Right kidney (tissue), 1 donor: ENCODE results near the gene KRTAP5-5.
"Not testable (repeated sequence)": the region's sequence is repeated elsewhere in the genome, so short reads cannot be mapped to it uniquely, and the experiment has no call there.

Source experiments
- DNase-seq: peaks from one replicate; pipeline ENCODE4 v3.0.0-alpha.2; 2016

The KRTAP5-5 gene

DNA sequence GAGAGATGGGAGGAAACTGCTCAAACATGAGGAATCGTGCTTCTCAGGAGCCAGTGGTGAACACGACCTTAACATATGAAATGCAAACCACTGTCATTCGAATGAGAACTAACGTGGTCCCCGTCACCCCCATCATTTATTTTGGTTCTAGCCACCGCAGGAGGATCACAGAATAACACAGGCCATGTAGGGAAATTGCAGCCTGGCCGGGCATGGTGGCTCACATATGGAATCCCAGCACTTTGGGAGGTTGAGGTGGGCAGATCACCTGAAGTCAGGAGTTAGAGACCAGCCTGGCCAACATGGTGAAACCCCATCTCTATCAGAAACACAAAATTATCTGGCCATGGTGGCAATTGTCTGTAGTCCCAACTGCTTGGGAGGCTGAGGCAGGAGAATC, 27.1 kb downstream of the KRTAP5-5 start:
- DNase-seq, result no peak

DNA sequence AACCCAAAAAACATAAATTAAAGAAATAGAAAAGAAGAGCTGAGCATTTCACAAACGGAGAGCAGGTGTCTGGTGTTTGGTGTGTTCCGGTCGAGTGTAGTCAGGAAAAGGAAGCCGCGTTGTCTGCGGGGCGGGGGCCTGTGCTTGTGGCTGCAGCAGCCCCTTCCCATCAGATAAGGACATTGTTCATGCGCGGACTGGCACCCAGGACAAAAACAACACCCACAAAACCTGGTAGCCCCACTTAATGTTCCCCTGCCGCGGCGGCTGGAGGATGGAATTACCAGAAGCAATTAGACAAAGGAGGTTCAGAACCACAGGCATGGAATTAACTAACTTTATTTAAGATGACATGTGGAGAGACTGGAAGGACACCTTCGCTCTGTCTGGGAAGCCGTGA, 29.9 kb downstream of the KRTAP5-5 start:
- DNase-seq, result no peak

DNA sequence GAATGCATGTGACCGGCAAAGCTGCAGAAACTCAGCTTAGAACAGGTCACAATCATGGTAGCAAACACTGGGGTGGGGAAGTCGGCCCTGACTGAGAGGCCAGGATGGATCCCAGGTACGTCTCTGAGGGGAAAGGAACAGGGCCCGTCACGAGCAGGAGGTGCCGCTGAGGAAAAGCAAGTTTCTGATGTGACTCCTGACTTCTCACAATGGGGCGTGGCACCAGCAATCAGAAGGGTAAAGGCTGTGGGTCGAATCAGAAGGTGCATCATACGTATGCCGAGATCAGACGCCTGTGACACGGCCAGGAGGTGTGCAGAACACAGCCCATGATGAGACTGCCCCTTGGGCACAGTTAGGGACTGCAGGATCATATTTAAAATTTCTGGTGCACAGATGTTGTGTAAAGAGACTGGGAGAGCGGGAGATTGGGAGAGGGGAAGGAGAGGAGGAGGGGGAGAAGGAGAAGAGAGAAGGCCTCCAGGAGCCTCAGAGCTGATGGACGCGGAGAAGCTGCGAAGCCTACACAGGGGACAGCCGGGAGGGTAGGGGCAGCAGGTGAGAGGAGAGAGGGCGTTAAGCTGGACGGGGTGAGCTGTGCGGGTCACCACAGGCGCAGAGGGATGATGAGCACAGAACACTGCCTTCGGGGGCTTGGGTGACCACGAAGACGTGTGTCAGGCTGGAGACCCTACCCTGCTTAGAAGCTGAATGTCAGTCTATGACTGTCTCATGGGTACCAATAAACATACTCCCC, 30.7 kb downstream of the KRTAP5-5 start:
- DNase-seq, result no peak

DNA sequence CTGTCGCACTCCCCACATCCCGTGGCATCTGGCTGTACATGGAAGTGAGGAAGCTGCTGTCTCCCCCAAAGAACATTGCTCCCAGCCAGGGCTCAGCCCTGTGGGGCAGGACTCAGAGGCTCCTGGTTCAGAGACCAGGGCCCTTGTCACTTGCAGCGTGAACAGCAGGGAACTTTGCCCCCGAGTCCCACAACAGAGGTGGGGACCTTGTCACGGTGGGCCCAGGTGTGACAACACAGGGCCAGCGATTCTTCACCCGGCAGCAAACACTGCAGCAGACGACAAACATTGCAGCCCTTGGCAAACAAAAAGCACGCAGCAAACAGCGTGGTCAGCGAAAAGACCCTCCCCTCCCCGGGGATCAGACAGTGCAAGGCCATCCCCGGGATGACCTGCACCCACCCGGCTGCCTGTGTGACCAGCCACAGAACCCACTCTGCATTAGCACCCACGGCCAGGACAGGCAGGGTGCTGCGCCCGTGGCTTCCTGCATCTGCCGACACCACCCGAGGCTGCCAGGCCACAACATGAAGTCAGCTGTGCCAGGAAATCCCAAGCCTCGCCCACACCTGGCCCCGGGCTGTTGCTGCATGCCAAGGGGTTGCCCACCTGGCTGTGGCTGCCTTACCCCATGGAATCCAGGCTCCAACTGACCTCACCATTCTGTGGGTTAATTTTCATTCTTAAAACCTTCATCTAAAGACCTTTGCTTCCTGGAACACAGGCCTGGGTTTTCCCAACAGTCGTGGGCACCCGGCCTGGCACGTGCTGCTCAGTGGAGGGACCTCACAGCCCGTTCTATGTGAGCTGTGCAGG, 32.1 kb downstream of the KRTAP5-5 start:
- not testable (repeated sequence) for DNase-seq

DNA sequence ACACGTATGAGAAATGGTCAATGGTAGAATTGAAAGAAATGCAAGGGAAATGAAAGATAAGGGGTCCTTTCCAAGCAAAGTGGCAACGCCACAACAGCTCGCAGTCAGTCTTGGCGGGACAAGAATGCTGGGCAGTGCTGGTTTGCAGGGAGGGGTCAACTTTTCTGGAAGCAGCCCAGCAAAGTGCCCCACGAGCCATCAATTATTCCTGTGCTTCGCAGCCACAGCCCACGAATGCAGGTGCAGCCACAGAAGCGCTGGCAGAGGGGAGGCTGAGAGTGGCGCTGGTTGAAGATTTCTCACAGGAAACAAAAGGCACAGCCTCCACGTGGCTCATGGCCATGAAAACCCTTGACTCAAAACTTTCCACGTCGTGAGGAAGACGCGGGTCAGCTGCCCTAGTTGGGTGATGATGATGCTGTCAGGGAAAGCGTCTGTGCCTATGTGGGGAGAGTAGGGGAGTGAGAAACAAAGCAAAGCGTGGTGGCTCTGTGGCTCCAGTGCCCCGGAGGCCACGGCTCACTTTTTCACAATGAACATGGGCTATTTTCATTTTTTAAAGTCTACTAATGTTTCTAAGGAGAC, 33.2 kb downstream of the KRTAP5-5 start:
- DNase-seq, result not testable (repeated sequence)

DNA sequence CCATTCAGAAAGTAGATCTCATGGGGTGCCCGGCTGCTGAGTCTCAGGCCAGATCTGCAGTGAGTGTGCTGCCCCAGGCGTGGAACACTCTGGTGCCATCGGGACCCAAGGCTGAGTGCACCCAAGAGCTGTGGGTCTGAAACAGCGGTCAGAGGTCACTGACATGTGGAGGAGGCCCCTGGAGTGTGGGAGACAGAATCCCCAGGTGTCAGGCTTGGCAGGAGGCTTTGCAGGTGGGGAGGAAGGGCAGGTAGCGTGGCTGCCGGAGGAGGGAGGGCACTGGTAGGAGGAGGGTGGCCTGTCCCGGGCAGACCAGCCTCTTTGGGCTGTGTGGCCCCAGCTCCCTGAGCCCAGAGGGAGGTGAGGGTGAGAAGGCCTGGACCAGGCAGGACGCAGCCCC, 35.7 kb downstream of the KRTAP5-5 start:
- no peak for DNase-seq

DNA sequence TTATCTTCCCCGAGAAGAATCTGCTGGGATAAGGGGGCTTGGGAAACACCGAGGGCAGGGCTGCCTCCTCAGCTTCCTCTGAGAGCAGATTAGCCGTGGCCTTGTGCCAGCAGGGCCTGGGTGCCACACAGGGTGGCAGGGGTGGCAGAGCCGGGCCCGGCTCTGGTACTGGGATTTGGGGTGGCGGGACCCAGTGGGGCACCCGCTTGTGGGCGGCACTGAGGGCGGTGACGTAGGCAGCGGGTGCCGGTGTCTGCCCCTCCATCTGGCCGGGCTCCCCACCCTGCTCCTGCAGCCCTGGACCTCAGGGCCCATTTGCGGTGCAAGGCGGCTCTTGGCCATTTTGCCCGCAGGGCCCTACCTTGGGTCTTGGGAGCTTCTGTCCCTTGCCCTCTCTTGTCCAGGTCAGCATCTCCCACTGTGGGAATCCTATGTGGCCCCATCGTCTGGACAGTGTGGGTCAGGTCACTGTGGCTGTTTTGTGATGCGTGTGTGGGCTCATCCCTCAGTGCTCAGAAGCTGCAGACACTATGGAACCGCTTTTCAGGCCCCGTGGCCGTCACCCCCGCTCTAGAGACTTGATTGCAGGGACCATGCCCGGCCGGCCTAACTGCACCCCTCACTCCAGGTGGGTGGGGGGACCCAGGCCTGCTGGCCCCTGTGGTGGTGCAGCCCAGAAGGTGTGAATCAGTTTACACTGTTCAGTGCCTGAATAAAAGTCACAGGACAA, 37.7 kb downstream of the KRTAP5-5 start:
- DNase-seq, result no peak

DNA sequence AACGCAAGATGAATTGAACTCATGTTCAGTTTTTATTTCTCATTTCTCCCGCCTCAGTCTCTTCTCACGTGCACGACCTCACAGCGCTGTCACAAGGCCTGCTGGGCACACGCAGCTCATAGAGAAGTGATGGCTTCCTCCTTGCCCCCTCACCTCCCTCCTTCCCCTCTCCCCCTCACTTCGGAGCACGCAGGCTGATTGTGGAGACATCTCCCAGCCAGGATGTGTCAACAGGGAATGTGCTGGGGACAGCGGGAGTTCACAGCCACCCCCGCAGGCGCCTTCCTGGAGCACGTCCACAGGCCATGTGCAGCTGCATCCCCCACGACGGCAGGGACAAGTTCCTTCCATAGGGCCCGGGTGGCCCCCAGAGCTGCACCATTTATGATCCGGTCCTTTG, 38.3 kb downstream of the KRTAP5-5 start:
- DNase-seq, result peak; percentile 55

DNA sequence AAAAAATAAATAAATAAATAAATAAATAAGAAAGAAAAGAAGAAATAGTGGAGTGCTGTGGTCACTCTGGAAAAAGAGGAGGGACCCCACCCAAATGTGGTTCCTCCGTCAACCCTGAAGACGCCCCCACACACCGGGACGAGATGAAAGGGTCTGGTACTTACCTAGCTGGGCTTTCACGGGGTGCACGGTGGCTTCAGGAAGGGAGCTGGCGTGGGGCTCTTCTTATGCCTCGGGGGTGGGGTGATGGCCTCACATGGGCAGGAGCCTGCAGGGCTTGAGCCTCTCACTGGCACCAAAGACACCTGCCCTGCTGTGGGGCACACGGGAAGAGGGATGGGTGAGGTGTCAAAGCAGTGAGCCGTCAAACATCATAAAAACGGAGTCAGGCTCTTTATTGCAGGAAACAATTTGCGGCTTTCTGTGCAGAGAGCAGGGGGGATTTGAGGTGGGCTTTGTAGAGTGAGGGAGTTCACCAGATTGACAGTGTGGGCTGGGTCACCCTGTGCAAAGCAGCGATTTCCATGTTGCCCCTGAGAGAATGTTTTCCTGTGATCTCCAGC, 39.4 kb downstream of the KRTAP5-5 start:
- DNase-seq, result no peak

DNA sequence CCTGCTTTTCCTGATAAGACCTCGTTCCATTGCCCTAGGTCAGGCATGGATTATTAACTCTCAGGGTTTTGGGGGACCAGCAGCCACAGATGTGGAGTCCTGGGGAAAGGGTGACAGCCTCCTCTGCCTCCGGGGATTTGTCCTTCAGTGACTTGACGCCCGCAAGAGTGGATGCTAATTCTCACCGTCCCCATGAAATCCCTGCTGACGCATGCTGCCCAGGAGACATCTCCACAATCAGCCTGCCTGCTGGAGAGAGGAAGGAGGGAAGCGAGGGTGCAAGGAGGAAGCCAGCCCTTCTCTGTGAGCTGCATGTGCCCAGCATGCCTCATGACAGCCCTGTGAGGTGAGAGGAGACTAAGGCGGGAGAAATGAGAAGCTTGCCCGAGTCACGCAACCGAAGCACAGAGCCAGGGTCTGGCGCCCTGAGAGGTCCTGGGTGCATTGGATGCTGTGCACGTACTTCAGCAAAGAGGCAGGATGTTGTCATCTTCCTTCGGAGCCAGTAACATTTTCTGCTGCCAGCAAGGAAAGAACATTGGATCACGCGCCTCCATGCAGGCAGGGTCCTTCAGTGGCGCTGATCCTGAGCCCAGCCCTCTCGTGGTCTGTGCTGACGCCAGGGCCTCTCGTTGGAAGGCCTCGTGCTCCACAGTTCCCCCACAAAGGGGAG, 40.1 kb downstream of the KRTAP5-5 start:
- no peak for DNase-seq

DNA sequence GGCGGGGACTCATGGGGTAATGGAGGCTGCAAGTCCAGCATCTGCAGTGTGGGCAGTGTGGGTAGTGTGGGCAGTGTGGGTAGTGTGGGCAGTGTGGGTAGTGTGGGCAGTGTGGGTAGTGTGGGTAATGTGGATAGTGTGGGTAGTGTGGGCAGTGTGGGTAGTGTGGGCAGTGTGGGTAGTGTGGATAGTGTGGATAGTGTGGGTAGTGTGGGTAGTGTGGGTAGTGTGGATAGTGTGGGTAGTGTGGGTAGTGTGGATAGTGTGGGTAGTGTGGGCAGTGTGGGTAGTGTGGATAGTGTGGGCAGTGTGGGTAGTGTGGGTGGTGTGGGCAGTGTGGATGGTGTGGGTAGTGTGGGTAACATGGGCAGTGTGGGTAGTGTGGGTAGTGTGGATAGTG, 40.9 kb downstream of the KRTAP5-5 start:
- DNase-seq, result not testable (repeated sequence)

DNA sequence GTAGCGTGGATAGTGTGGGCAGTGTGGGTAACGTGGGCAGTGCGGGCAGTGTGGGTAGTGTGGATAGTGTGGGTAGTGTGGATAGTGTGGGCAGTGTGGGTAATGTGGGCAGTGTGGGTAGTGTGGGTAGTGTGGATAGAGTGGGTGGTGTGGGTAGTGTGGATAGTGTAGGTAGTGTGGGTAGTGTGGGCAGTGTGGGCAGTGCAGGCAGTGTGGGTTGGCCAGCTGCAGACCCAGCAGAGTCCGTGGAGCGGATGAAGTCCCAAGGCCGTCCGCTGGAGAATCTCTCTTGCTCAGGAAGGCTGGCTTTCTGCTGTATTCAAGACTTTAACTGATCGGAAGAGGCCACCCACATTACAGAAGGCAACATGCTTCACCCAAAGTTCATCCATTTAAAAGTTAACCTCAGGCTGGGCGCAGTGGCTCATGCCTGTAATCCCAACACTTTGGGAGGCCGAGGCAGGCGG, 41.4 kb downstream of the KRTAP5-5 start:
- no peak for DNase-seq

DNA sequence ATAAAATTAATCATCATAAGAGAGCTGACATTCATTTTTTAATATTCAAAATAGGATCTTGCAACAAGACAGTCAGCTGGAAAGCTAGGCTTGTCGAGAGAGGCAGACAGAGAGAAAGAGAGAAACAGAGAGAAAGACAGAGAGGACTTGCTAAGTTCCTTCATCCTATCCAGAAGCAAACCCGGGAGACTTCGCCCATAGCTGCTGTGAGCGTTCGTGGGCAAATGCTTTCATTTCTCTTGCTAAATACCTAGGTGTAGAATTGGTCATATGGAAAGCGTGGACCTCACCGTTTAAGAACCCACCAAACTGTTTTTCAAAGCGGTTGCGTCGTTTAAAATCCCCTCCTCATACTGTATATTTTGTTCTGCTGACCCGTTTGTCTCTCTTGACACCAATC, 42.1 kb downstream of the KRTAP5-5 start:
- no peak for DNase-seq

DNA sequence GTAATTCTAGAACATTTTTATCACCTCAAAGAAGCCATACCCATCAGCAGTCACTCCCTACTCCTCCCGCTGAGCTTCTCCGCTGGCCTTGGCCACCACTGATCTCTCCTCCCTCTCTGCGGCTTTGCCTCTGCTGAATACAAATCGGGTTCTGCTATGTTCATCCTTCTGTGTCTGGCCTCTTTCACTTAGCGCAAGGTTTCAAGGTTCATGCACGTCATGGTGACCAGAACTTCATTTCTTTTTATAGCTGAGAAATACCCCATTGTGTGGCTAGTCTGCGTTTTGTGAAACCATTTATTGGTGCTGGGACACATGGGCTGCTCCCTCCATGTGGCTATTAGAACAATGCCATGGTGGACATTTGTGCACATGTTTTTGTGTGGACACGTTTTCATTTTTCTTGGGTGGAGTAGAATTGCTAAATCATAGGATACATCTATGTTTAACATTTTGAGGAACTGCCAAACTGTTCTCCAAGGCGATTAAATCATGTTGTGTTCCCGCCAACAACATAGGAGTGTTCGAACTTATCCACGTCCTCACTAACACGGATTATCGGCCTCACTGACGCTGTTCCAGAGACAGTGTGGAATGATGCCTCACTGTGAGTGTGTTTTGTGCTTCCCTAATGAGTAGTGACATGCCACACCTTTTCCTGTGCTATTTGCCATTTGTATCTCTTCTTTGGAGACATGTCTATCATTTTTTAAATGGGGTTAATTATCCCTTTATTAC, 43.2 kb downstream of the KRTAP5-5 start:
- peak; percentile 0 for DNase-seq

DNA sequence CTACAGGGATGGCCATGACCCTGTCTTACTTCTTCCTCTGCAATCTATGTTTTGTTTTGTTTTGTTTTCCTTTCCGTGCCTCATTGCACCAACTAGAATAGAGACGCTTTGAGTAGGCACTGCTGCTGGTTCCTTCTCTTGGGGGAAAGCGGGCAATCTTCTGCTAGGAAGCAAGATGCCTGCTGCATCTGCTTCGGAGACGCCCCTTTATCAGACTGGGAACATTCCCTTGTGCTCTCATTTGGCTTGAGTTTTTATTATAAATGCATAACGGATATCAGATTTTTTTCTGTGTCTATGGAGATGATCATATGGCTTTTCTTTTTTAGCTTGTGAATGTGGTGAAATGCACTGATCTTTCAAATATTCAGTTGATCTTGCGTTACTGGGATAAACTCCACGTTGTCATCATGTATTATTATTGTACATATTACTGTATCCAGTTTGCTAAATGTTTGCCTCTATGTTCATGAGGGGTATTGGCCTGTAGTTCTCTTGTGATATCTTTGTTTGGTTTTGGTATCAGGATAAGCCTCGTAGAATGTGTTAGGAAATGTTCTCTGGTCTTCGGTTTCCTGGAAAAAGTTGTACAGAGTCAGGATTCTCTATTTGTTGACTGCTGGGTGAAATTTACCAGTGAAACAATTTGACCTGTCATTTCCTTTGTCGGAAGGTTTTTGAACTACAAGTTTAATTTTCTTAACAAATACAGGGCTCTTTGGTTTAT, 44.0 kb downstream of the KRTAP5-5 start:
- no peak for DNase-seq

DNA sequence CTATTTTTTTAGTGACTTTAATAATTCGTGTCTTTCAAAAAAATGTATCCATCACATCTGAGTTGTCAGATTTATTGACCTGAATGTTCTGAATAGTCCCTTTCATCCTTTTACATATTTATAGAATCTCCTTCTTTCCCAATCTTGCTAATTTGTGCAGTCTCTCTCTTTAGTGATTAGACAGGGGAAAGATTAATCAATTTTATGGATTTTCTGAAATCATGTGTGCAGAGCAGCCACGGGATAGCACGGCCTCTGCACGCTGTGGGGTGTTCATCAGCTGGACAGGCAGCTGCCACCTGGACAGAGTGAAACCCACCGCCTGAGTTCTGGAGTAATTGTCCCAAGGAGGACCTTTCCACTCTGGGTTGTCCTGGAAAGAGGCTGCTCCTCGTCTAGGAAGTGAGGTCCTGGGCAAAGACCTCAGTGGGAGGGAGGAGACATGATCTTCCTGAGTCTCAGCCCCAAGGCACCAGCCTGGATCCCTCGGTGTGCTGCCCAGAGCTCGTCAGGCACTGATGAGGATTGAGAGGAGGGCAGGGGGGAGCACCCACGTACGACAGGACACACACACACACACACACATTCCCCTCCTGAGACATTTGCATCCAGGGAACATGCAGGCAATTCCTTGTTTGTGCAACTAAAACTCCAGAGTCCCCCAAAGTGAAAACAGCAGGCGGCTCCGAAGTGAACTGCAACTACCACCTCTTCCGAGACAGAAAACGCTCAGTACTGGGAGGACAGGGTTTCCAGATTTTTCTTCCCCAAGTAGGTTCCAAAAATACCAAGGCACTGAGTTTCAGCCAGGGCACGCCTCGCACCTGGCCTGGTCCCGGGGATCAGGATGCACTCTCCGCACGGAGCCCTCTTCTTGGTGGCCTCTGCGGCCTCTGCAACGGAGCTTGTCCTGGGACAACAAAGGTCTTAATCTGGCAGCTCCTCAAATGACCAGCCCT, 44.9 kb downstream of the KRTAP5-5 start:
- DNase-seq, result no peak

DNA sequence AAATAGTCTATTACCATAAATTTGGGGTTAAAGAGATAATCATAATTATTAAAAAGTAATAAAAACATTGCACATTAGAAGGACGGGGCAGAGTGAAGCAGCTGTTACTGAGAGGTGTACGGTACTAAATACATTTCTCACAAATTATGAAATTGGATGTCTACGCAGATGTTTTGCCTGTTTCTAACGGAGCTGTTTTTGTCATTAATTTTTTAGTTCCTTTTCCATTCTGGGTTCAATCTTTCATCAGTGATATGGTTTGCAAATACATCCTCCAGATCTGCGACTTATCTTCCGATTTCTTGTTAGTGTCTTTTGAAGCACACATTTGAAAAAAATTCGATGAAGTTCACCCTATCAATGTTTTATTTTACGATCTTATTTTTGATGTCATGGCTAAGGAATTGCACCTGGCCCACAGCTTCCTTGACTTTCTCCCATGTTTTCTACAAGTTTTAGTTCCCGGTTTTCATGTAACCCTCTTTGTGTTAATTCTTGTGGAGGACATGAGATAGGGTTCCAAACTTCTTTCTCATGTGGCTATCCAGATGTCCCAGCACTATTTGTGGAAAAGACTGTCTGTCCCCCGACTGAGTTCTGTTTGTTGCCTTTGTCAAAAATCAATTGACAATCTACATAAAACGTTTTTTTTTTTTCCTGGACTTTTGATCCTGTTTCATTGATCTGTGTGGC, 46.1 kb downstream of the KRTAP5-5 start:
- DNase-seq, result no peak

DNA sequence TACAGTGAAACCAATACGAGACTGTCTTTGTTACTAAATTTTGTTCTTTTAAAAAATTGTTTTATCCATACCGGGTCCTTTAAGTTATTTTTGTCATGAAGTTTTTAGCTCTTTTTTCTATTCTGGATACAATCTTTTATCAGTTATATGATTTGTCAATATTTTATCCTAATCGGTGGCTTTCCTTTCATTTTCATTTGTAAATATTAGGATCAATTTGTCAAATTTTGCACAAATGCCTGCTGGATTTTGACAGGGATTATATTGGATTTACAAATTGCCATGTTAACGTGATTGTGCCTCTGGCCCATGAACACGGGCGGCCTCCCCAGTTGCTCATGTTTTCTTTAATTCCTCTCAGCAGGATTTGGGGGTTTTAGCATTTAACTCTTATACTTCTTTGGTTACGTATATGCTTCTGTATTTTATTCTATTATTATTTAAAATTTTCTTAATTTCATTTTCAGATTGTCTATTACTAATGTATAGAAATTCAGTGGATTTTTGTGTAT, 46.7 kb downstream of the KRTAP5-5 start:
- DNase-seq, result no peak
